B cell (primary cell): ENCODE measurements around the gene OR2T8.

Experiments
- EZH2 ChIP-seq: IDR thresholded peaks from 2 replicates; pipeline ENCODE4 v1.6.1; 2012; ENCODE audit warnings: borderline replicate concordance, low read depth, mild to moderate bottlenecking, moderate library complexity, low read length; ENCODE audit not compliant: insufficient read depth, poor library complexity, severe bottlenecking
- TF ChIP-seq, protein P1 (sequence below): fragments of 200-600 bp; IDR thresholded peaks from one replicate; pipeline ENCODE4 v1.8.0; 2022; ENCODE audit warnings: antibody characterized with exemption, mild to moderate bottlenecking

DNA sequence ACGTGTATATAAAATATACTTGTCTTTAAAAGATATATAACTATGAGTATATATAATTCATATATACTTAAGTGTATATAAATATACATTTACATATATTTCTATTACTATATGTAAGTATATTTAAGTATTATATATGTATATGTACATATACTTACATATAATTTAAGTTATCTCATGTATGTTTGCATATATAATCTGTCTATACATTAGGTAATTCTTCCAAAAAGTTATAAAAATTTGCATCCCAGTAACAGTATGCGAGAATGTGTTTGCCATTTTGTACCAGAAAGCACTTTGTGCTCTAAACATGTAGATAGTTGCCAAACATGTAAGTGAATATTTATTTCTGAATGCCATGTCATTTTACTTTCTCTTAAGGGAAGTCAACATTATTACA is 44.9 kb downstream of the OR2T8 start, which contains the start of gene OR2AK2:
- TF ChIP-seq EZH2: no peak
- TF ChIP-seq, protein P1, sequence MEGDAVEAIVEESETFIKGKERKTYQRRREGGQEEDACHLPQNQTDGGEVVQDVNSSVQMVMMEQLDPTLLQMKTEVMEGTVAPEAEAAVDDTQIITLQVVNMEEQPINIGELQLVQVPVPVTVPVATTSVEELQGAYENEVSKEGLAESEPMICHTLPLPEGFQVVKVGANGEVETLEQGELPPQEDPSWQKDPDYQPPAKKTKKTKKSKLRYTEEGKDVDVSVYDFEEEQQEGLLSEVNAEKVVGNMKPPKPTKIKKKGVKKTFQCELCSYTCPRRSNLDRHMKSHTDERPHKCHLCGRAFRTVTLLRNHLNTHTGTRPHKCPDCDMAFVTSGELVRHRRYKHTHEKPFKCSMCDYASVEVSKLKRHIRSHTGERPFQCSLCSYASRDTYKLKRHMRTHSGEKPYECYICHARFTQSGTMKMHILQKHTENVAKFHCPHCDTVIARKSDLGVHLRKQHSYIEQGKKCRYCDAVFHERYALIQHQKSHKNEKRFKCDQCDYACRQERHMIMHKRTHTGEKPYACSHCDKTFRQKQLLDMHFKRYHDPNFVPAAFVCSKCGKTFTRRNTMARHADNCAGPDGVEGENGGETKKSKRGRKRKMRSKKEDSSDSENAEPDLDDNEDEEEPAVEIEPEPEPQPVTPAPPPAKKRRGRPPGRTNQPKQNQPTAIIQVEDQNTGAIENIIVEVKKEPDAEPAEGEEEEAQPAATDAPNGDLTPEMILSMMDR: no peak
